NCI-H1105 treated with DMSO at 0.1 percent for 48 hours (cell line): ENCODE measurements around the gene AUH.
"Not testable (repeated sequence)": the region's sequence is repeated elsewhere in the genome, so short reads cannot be mapped to it uniquely, and the experiment has no call there.

Experiments used
- DNase-seq: peaks from one replicate; lab custom pipeline; 2025; lab: John Stamatoyannopoulos, UW

AUH gene

GRCh38 chr9:91361291-91362050, at the start of gene AUH:
TSS of gene AUH (minus strand) at chr9:91361918. CDS start at chr9:91361889, 29 bp downstream.
- DNase-seq = peak; percentile 72

- DNase-seq = no peak
Observed at GRCh38 chr9:91411096-91411771, 49.5 kb upstream of the AUH start.

GRCh38 chr9:91410161-91410560, 48.4 kb upstream of the AUH start:
- DNase-seq = no peak

GRCh38 chr9:91408475-91408874, 46.8 kb upstream of the AUH start:
- DNase-seq = no peak

GRCh38 chr9:91407580-91408318, 46.0 kb upstream of the AUH start:
- DNase-seq = no peak

- no peak for DNase-seq
Observed at GRCh38 chr9:91405343-91406077, 43.8 kb upstream of the AUH start.

GRCh38 chr9:91403665-91404543, 42.2 kb upstream of the AUH start:
- no peak for DNase-seq

GRCh38 chr9:91398926-91399325, 37.2 kb upstream of the AUH start:
- DNase-seq = no peak

GRCh38 chr9:91395553-91396471, 34.1 kb upstream of the AUH start:
- DNase-seq = no peak

- DNase-seq = no peak
Observed at GRCh38 chr9:91395106-91395552, 33.4 kb upstream of the AUH start.

GRCh38 chr9:91393826-91394225, 32.1 kb upstream of the AUH start:
- no peak for DNase-seq

- DNase-seq = no peak
Observed at GRCh38 chr9:91392435-91392834, 30.7 kb upstream of the AUH start.

GRCh38 chr9:91391818-91392217, 30.1 kb upstream of the AUH start:
- no peak for DNase-seq

- no peak for DNase-seq
Observed at GRCh38 chr9:91391412-91391811, 29.7 kb upstream of the AUH start.

GRCh38 chr9:91389686-91390085, 28.0 kb upstream of the AUH start:
- DNase-seq = not testable (repeated sequence)

- no peak for DNase-seq
Observed at GRCh38 chr9:91386765-91387164, 25.0 kb upstream of the AUH start.

GRCh38 chr9:91384954-91385353, 23.2 kb upstream of the AUH start:
- no peak for DNase-seq

- no peak for DNase-seq
Observed at GRCh38 chr9:91383577-91383976, 21.9 kb upstream of the AUH start.

- no peak for DNase-seq
Observed at GRCh38 chr9:91382298-91382697, 20.6 kb upstream of the AUH start.

- DNase-seq = no peak
Observed at GRCh38 chr9:91379426-91379825, 17.7 kb upstream of the AUH start.
